Measurements from ENCODE around the gene RAD51C.

DNA sequence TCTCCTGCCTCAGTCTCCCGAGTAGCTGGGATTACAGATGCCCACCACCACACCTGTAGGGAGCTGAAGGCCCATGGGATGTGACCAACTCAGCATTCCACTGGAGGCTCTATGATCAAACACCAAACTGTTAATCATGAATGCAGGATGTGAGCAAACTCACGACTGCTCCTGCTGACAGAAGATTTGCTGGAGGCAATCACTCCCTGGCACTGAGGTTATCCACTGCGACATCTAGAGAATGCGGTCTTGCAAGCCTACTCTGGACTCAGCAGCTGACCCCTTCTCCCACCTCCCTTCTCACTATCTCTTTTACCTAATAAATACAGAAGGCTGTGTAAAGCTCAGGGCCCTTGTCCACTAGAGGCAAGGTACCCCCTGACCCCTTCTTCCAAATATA lies 5.4 kb upstream of the RAD51C start:
- TF ChIP-seq GATA2 (IDR thresholded peaks at IDR 0.05; ENCODE audit: low read depth, low read length) = no peak
- TF ChIP-seq GATA3 (IDR thresholded peaks at IDR 0.05; ENCODE audit: low read depth, low read length) = no peak

All from SH-SY5Y (cell line).